RPMI7951 (cell line): ENCODE results near the gene MS4A15. TPM values are rescaled to one million over a fixed set of nuclear protein-coding genes. Genes with fewer than 3 reads are reported as not detected.
"Not testable (repeated sequence)": the region's sequence is repeated elsewhere in the genome, so short reads cannot be mapped to it uniquely, and the experiment has no call there.

Experiments used
- DNase-seq: peaks from one replicate; pipeline ENCODE4 v3.0.0-alpha.2; 2012; ENCODE audit warnings: low read depth
- total RNA-seq: library from RNA; depleted of rRNA; stranded (reverse); fragments of >200 nt; shearing (Covaris generic); gene quantifications from 2 replicates; pipeline ENCODE4 v1.2.3, GENCODE V29; 2014; rRNA removed

The MS4A15 gene
- total RNA-seq, 1 experiment from 2014 or later: not detected

DNA sequence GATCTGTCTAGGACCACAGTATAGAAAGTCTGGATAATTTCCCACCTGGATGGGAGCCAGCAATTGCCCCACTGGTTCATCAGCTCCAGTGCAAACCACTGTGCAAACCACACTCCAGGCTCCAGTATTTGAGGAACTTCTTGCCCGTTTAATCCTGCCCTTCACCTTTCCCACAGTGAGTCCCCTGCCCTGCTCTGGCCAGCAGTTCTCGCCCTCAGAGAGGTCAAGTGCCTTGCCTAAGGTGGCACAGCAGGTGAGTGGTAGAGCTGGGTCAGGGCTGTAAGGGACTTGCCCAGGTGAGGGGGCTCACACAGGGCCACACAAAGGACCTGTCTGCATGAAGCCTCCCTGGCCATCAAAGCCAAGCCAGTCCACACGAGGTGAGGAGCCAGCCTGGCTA lies 52.6 kb downstream of the MS4A15 start:
- no peak for DNase-seq

DNA sequence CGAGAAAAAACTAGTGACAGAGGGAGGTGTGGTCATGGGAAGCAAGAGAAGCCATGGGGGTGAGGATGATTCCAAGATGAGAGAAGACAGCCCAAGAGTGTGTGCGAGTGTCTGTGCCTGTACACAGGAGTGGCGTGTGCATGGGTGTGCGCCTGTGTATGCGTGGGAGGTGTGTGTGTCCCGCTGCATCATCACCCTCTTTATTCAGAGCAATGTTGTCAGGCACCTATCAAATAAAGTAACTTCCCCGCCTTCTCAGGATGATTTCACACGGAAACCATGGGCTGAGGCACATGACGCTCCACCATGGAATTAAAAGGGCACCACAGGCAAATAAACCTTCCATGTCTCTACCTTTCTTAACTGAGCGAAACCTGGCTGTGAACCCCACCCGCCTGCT lies 53.0 kb downstream of the MS4A15 start:
- DNase-seq: no peak

DNA sequence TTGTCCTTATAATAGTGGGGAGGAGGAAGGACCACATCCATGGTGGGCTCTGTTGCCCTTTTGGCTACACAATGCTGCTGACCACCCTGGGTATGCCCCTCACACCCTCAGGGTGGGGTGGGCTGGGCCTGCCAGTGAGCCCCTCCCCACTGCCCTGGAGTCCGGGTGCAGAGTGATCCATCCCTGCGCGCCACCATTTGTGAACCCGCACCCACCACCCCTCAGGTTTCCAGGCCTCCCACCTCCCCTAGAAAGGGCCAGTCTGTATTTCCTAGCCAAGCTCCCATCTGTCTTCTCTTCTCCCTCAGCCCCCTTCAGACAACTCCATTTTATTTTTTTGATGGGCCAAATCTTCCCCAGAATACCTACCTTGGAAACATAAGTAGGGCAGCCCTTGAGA lies 53.5 kb downstream of the MS4A15 start:
- DNase-seq: no peak

DNA sequence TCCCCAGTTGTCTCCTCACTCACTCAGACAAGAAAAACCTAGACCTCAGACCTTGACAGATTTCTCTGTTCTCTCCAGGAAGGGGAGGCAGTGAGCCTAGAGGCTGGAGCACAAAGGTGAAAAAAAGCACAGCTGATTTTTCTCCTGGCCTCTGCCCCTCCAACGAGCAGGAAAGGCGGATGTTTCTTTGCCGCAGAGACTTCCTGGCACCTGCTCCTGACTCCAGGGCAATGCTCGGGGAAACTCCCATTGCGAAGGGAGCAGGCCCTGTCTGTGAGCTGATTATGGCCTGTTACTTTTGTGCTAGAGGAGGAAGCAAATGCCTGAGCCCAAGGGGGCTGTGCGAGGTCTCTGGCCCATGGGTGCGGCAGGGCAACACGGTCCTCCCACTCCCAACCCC lies 53.9 kb downstream of the MS4A15 start:
- DNase-seq: no peak

DNA sequence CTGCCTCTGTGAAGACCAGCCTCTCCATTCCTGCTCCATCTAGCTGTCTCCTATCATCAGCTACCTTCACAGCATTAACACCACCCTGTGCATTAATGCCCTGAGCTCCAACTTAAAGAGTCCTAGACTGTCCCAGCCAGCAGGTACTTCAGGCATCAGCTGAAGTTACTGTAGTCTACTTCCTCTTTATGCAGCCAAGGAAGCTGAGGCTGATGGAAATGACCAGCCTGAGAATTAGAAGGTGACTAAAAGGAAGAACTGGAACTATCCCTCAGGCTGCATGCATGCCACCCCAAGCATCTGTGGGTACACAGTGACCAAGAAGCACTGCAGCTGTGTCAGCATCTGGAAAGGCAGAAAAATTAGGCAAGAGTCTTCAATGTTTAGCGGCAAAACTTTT lies 56.7 kb downstream of the MS4A15 start:
- DNase-seq: no peak

DNA sequence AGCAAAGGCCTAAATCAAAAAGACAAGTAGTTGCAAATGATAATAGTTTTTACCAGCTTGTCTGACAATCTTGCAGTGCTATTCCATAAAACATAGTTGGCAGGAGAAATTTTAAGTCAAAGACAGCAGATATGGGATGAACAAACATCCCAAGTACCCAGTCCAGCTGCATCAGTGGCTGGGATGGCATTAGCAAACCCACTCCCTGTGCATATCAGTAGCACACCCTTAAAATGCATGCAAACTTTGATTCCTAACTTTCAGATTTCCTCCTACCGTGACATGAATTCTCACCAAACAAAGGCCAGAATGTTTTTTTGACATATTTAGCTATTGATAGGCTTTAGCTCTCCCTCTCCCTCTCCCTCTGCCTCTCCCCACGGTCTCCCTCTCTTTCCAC lies 57.4 kb downstream of the MS4A15 start:
- no peak for DNase-seq

DNA sequence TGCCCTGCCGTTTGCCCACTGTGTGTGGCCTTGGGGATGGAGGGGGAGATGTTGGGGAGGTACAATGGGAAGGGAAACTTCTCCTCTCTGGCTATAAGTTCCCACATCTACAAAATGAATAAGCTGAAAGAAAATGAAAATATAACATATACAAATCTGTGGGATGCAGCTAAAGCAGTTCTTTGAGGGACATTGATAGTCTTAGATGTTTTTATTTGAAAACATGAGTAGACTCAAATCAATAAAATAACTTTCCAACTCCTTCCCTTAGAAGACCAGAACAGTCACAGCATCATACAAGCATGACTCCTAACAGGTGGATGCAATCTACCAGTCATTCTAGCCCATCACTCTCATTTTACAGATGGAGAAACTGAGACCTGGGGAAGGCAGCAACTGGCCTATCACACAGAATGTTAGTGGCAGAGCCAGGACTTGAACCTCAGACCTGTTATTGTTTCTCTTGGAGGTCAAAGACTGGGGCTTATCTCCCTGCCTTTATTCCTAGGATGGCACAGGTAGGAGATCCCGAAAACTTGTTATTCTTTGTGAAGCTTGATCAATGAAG lies 60.0 kb downstream of the MS4A15 start:
- DNase-seq: no peak

DNA sequence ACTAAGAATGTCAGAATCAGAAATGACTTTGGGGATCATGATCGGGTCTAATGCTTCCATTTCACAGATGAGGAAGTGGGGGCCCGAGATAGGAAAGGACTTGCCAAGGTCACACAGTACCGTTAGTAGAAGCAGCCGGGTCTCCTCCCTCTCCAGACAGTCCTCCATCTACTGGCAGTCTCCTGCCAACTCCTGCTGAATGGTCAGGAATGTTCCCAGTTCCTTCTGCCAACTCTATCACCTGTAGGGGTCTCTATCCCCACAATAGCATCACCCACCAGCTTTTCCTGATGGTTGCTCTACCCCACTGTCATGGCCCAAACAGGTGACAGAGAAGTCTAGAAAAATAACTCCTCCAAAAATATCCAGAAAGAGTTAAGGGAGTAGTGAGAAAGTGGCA lies 61.4 kb downstream of the MS4A15 start:
- DNase-seq: no peak

DNA sequence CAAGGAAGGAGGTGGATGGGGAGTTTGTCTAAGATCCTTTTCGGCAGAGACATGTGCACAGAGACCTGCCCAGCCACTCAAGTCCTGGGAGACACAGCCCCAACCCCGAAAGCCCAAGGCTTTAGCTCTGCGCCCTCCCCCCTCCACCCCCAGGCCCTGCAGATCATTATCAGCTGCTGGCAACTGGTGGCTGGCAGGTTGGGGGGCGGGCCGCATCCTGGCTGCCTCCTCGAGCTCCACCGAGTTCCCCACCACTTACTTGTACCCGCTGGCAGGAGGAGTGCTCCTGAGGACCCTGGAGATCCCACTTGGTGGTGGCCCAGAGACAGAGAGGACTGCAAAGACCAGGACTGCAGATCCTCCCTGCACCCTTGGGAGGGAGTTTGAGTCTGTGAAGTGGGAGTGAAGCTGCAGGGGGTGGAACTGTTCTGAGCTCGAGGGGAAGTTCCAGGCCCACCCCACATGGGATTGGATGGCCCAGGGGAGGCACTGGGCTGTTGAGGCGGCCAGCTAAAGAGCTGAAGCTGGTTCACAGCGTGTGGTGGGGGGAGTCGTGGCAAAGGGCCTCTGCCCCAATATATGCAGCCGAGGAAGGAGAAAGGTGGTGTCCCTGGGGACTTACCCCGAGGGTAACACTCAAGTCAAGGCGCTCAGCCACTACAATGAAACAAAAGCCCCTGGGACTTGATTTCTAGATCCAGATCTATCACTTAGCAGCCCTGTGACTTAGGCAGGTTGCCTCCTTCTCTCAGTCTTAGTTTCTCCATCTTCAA lies 65.3 kb downstream of the MS4A15 start:
- no peak for DNase-seq

DNA sequence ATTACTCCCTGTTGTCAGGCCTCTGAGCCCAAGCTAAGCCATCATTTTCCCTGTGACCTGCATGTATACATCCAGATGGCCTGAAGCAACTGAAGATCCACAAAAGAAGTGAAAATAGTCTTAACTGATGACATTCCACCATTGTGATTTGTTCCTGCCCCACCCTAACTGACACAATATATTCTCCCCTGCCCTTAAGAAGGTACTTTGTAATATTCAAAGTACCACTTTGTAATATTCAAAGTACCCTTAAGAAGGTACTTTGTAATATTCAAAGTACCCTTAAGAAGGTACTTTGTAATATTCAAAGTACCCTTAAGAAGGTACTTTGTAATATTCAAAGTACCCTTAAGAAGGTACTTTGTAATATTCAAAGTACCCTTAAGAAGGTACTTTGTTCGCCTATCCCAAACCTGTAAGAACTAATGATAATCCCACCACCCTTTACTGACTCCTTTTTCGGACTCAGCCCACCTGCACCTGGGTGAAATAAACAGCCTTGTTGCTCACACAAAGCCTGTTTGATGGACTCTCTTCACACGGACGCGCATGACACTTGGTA lies 67.2 kb downstream of the MS4A15 start:
- DNase-seq: not testable (repeated sequence)

DNA sequence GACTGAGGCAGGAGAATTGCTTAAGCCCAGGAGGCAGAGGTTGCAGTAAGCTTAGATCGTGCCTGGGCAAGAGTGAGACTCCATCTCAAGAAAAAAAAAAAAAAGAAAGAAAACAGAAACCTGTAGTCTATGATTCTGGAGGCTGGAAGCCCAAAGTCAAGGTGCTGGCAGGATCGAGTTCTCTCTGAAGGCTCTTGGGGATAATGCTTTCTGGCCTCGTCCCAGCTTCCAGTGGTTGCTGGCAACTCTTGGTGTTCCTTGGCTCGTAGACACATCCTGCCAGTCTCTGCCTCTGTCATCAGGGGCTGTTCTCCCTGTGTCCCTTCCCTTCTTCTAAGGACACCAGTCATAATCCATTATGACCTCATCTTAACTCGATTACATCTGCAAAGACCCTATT lies 68.5 kb downstream of the MS4A15 start:
- DNase-seq: no peak

DNA sequence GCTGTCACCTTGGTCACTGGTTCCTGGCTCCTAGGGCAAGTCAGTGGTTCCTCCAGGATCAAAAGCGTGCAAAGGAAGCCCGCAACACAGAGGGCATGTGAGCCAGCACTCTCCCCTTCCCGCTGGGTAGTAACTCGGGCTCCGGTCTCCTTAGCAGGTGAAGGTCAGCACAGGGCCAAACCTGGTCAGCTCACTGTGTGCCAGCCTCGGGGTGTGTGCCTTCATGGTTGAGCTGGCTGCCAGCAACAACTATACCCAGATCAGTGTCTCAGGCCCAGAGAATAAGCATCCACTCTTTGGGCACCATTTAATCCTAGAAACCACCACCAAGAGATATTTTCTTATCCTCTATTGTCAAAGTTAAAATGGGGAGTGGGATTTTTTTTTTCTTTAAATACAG lies 69.1 kb downstream of the MS4A15 start:
- no peak for DNase-seq

Other genes with a start within 250 kb of the MS4A15 start
- not detected in 2 replicates for gene MS4A13, start 241.5 kb upstream of the MS4A15 start, total RNA-seq
- gene MS4A8, start 57.3 kb upstream of the MS4A15 start, total RNA-seq: not detected in 2 replicates
- gene MS4A18, start 32.1 kb upstream of the MS4A15 start, total RNA-seq: not detected in 2 replicates
- gene MS4A10, start 28.5 kb downstream of the MS4A15 start, total RNA-seq: not detected in 2 replicates
- gene CCDC86, start 85.2 kb downstream of the MS4A15 start, total RNA-seq: 10.1 and 13.5 TPM in 2 replicates
- gene PTGDR2, start 99.1 kb downstream of the MS4A15 start, total RNA-seq: not detected in 2 replicates
- 3.7 and 4.6 TPM in 2 replicates for gene ZP1, start 110.7 kb downstream of the MS4A15 start, total RNA-seq
- gene PRPF19, start 149.7 kb downstream of the MS4A15 start, total RNA-seq: 86.6 and 100.0 TPM in 2 replicates
- gene TMEM109, start 157.3 kb downstream of the MS4A15 start, total RNA-seq: 81.6 and 88.6 TPM in 2 replicates
- 29.2 and 44.6 TPM in 2 replicates for gene TMEM132A, start 167.6 kb downstream of the MS4A15 start, total RNA-seq
- 5.8 and 10.0 TPM in 2 replicates for gene SLC15A3, start 195.3 kb downstream of the MS4A15 start, total RNA-seq
- not detected in 2 replicates for gene CD6, start 214.8 kb downstream of the MS4A15 start, total RNA-seq